ENCODE measurements around the gene PIK3C2G. TPM values are rescaled to one million over a fixed set of nuclear protein-coding genes. Genes with fewer than 3 reads are reported as not detected.

Gene PIK3C2G
- total and polyA plus RNA-seq, 2 of the 4 experiments (the other 2 are of a cell fraction): not detected

- H3K9ac ChIP-seq (ENCODE audit: low read depth, low read length): no peak overlapping the region
- H3K56ac ChIP-seq (ENCODE audit: extremely low read depth, insufficient read depth, low read length): no peak overlapping the region
- dilution Hi-C loops (cut with HindIII; ENCODE audit: low sequenced_read_pairs, unreplicated experiment) (no loop called here), intact Hi-C loops (cut with micrococcal nuclease) (no loop called here), in situ Hi-C loops (cut with MboI; ENCODE audit: low sequenced_read_pairs) (no loop called here)
- POLR2A ChIA-PET (ENCODE audit: unreplicated experiment): no interaction called here
- CTCF ChIA-PET: interaction anchor here (1.0 kb wide), 1 partner anchor 23 kb away, joined by 4 read pairs; no protein-coding TSS in a partner anchor
- H3K23ac ChIP-seq (ENCODE audit: low read depth, low read length): no peak overlapping the region
- H3K18ac ChIP-seq (ENCODE audit: low read depth, low read length): no peak overlapping the region
- no peaks in the 10 kb centered on the region for H3K79me1 ChIP-seq (ENCODE audit: low read depth in 1 of 2, low read length in 2 of 2)
- H4K8ac ChIP-seq (ENCODE audit: low read depth in 2 of 2, low read length in 2 of 2): no peak overlapping the region
- H2AFZ ChIP-seq (replicated peaks; ENCODE audit: low read length, poor library complexity): no peak overlapping the region
- H3K9me1 ChIP-seq (ENCODE audit: insufficient read depth, low read length): no peaks in the 10 kb centered on the region
- H3K4me2 ChIP-seq (ENCODE audit: low read depth, low read length): no peak overlapping the region
- no peak overlapping the region for H2AK9ac ChIP-seq (replicated peaks; ENCODE audit: low read depth, low read length, poor library complexity)
- ATAC-seq (ENCODE audit: low read depth) (no peak), DNase-seq (no peak)
- H2BK15ac ChIP-seq (ENCODE audit: low read depth, low read length): no peak overlapping the region
- TF ChIP-seq ELK1 (IDR thresholded peaks at IDR 0.05; ENCODE audit: borderline replicate concordance, low read depth, low read length) (no peak), NFE2L2 (IDR thresholded peaks at IDR 0.05; ENCODE audit: low read depth, low read length) (no peak), CTCF (conservative IDR thresholded peaks at IDR 0.05; ENCODE audit: low read depth, low read length) (peak; percentile 29), RAD21 (IDR thresholded peaks at IDR 0.05; ENCODE audit: low read length) (peak; percentile 33; the same call in 1 of the 2 replicates)
- no peak overlapping the region for H2BK20ac ChIP-seq (ENCODE audit: low read depth, low read length)
- H4K5ac ChIP-seq (ENCODE audit: low read depth, low read length): no peak overlapping the region
- no peaks in the 10 kb centered on the region for H3K36me3 ChIP-seq (ENCODE audit: control insufficient read depth, insufficient read depth, low read length)
- no TSS peak for BruUV-seq (replicated peaks)
- no peak overlapping the region for H2BK120ac ChIP-seq (ENCODE audit: low read depth, low read length)
- no peak overlapping the region for H2AK5ac ChIP-seq (ENCODE audit: low read depth, low read length)
- no peak overlapping the region for H2BK5ac ChIP-seq (ENCODE audit: low read depth, low read length, poor library complexity, severe bottlenecking)
- H3K4ac ChIP-seq (ENCODE audit: low read depth, low read length): no peak overlapping the region
- H4K91ac ChIP-seq (ENCODE audit: insufficient read depth, low read depth, low read length): no peak overlapping the region
- H3K27me3 ChIP-seq (ENCODE audit: control insufficient read depth, insufficient read depth, low read length): no peaks in the 10 kb centered on the region
- no peak overlapping the region for H3K14ac ChIP-seq (replicated peaks; ENCODE audit: low read depth, low read length)
- H3K27ac ChIP-seq (ENCODE audit: insufficient read depth, low read length): no peak overlapping the region
- peaks cover 1% of the 10 kb centered on the region; the same call in 1 of the 2 replicates for H3K9me3 ChIP-seq (ENCODE audit: control insufficient read depth, insufficient read depth, low read length)
- no peaks in the 10 kb centered on the region for H4K20me1 ChIP-seq (ENCODE audit: insufficient read depth, low read length)
- H3K4me1 ChIP-seq (ENCODE audit: control insufficient read depth, insufficient read depth, low read length): no peaks in the 10 kb centered on the region
- H3K4me3 ChIP-seq (ENCODE audit: insufficient read depth, low read depth, low read length): no peak overlapping the region
Observed at GRCh38 chr12:18589316-18589715, 328.0 kb downstream of the PIK3C2G start.

Measured in IMR-90 (cell line).